Left ventricle myocardium inferior (tissue), 1 donor: Measurements from ENCODE around the gene PHF10. TPM values are rescaled to one million over a fixed set of nuclear protein-coding genes. Genes with fewer than 3 reads are reported as not detected.
A peak's percentile ranks its signal among the peaks of the same experiment; 100 is the strongest.

ENCODE experiments used
- DNase-seq: peaks from one replicate; pipeline ENCODE4 v3.0.0-alpha.2; 2020
- H3K27ac ChIP-seq: fragments of 200-600 bp; replicated peaks from 2 replicates; pipeline ENCODE4 v1.8.0; 2021
- H3K27me3 ChIP-seq: fragments of 200-600 bp; 2 replicates; pipeline ENCODE4 v1.8.0; 2021; ENCODE audit warnings: low read depth
- H3K36me3 ChIP-seq: fragments of 200-600 bp; 2 replicates; pipeline ENCODE4 v1.8.0; 2021
- H3K4me1 ChIP-seq: fragments of 200-600 bp; 2 replicates; pipeline ENCODE4 v1.8.0; 2021
- H3K4me3 ChIP-seq: fragments of 200-600 bp; 2 replicates; pipeline ENCODE4 v1.8.0; 2021; ENCODE audit warnings: mild to moderate bottlenecking, moderate library complexity
- H3K9me3 ChIP-seq: fragments of 200-600 bp; replicated peaks from 2 replicates; pipeline ENCODE4 v1.8.0; 2021
- CTCF ChIP-seq: fragments of 200-600 bp; IDR thresholded peaks from 2 replicates; pipeline ENCODE4 v1.8.0; 2021; ENCODE audit warnings: antibody characterized with exemption, mild to moderate bottlenecking, borderline replicate concordance
- intact Hi-C: fragments of 100-400 bp; cut with micrococcal nuclease; formaldehyde crosslinking; loops from one replicate; pipeline ENCODE4 v1.11.0; 2022
- total RNA-seq: library from RNA; stranded (reverse); fragmentation: NEBNext Ultra II Directional; extraction: Animal tissue kit (Norgen Biotek cat#: 25700); gene quantifications from one replicate; pipeline ENCODE4 v1.2.1, GENCODE V29; 2021
- donor health status: DM: no; HTN: yes; CAD: no; lungs with severe emphysema.

The PHF10 gene
- total RNA-seq, 1 donor from 2014 or later = 56.6 TPM

- intact Hi-C loops = no loop called here
- no peaks in the 10 kb centered on the region for H3K27me3 ChIP-seq
- no peak for TF ChIP-seq CTCF
- H3K27ac ChIP-seq = peak overlapping the region; percentile 67
- peaks cover 8% of the 10 kb centered on the region for H3K9me3 ChIP-seq
- no peak overlapping the region for H3K4me3 ChIP-seq
- peaks cover 16% of the 10 kb centered on the region for H3K4me1 ChIP-seq
- no peak for DNase-seq
- peaks cover 43% of the 10 kb centered on the region for H3K36me3 ChIP-seq
Measured at GRCh38 chr6:169669889-169670288, 54.4 kb downstream of the PHF10 start.

- Histone ChIP-seq H3K4me3 (no peak overlapping the region), H3K36me3 (peaks cover 48% of the 10 kb centered on the region), H3K27ac (peak overlapping the region; percentile 67), H3K4me1 (peaks cover 16% of the 10 kb centered on the region), H3K27me3 (no peaks in the 10 kb centered on the region), H3K9me3 (peaks cover 3% of the 10 kb centered on the region)
- no peak for DNase-seq
- no peak for TF ChIP-seq CTCF
- intact Hi-C loops = no loop called here
Measured at GRCh38 chr6:169669147-169669546, 55.2 kb downstream of the PHF10 start.

- Histone ChIP-seq H3K4me3 (no peak overlapping the region), H3K27ac (no peak overlapping the region), H3K36me3 (peaks cover 56% of the 10 kb centered on the region), H3K9me3 (no peaks in the 10 kb centered on the region), H3K27me3 (no peaks in the 10 kb centered on the region), H3K4me1 (peaks cover 16% of the 10 kb centered on the region)
- no peak for DNase-seq
- no peak for TF ChIP-seq CTCF
- intact Hi-C loops = no loop called here
Measured at GRCh38 chr6:169668203-169668847, 56.0 kb downstream of the PHF10 start.

- Histone ChIP-seq H3K36me3 (peaks cover 59% of the 10 kb centered on the region), H3K4me1 (peaks cover 16% of the 10 kb centered on the region), H3K9me3 (no peaks in the 10 kb centered on the region), H3K4me3 (no peak overlapping the region), H3K27me3 (no peaks in the 10 kb centered on the region), H3K27ac (no peak overlapping the region)
- DNase-seq = no peak
- intact Hi-C loops = no loop called here
- TF ChIP-seq CTCF = no peak
Measured at GRCh38 chr6:169667716-169668115, 56.6 kb downstream of the PHF10 start.

GRCh38 chr6:169666441-169666840 is 57.9 kb downstream of the PHF10 start:
- peaks cover 16% of the 10 kb centered on the region for H3K4me1 ChIP-seq
- no peak for DNase-seq
- H3K9me3 ChIP-seq = no peaks in the 10 kb centered on the region
- peaks cover 53% of the 10 kb centered on the region for H3K36me3 ChIP-seq
- H3K27me3 ChIP-seq = no peaks in the 10 kb centered on the region
- H3K4me3 ChIP-seq = no peak overlapping the region
- TF ChIP-seq CTCF = no peak
- no peak overlapping the region for H3K27ac ChIP-seq
- intact Hi-C loops = no loop called here

- Histone ChIP-seq H3K36me3 (peaks cover 52% of the 10 kb centered on the region), H3K4me1 (peaks cover 12% of the 10 kb centered on the region), H3K27ac (no peak overlapping the region), H3K4me3 (no peak overlapping the region), H3K27me3 (no peaks in the 10 kb centered on the region), H3K9me3 (no peaks in the 10 kb centered on the region)
- no peak for TF ChIP-seq CTCF
- intact Hi-C loops = no loop called here
- no peak for DNase-seq
Measured at GRCh38 chr6:169665289-169665688, 59.0 kb downstream of the PHF10 start.
